HCT116 (cell line): ENCODE measurements around the gene CPED1. TPM values are rescaled to one million over a fixed set of nuclear protein-coding genes. Genes with fewer than 3 reads are reported as not detected.

ENCODE experiments used
- ATAC-seq: fragments of 200-7000 bp; cut with Tn5 transposase; 2 replicates; pipeline ENCODE4 v1.9.1; 2020; ENCODE audit warnings: mild to moderate bottlenecking, moderate library complexity
- BruUV-seq: library from RNA; stranded (reverse); fragments of 400-500 nt; replicated peaks from 2 replicates; lab custom pipeline; 2021; lab: Mats Ljungman, UMichigan
- CTCF ChIA-PET: fragments of 300-600 bp; sonication (Branson Sonifier 250); formaldehyde crosslinking; loops from one replicate; lab custom pipeline; 2021; ENCODE audit warnings: antibody characterized with exemption; lab: Charles Lee
- POLR2A ChIA-PET: fragments of 300-600, 350-600 bp; sonication (Branson Sonifier 250); formaldehyde crosslinking; loops from one replicate; lab custom pipeline; 2021; ENCODE audit warnings: antibody characterized with exemption; lab: Charles Lee
- RAD21 ChIA-PET, 2 experiments: fragments of 300-600 bp; sonication (Branson Sonifier 250); formaldehyde crosslinking; loops; one replicate each; lab custom pipeline; 2023; ENCODE audit warnings: low total read pairs in 2 of 2; ENCODE audit not compliant: uncharacterized antibody in 2 of 2, unreplicated experiment in 2 of 2, low non-redundant PET in 1 of 2; lab: Charles Lee
- DNase-seq: peaks from one replicate; pipeline ENCODE4 v3.0.0-alpha.2; 2010; ENCODE audit warnings: low read depth, low spot score
- H2AFZ ChIP-seq: fragments of 200-600 bp; shearing (Covaris generic), sonication (generic); 2 replicates; pipeline ENCODE4 v1.6.1; 2017; ENCODE audit warnings: low read depth, mixed run types, mixed read lengths, antibody characterized with exemption, low read length; ENCODE audit not compliant: poor library complexity, severe bottlenecking
- H3K27ac ChIP-seq: 2 replicates; pipeline ENCODE4 v1.5.1; 2012; ENCODE audit warnings: low read depth, low read length
- H3K27me3 ChIP-seq: fragments of 200-600 bp; sonication (generic); 2 replicates; pipeline ENCODE4 v1.6.1; 2016; ENCODE audit warnings: mixed run types, low read length, mixed read lengths; ENCODE audit not compliant: insufficient read depth
- H3K36me3 ChIP-seq, 2 experiments: fragments of 200-500 bp in 1 of 2; fragments of 200-600 bp in 1 of 2; sonication (Bioruptor generic) in 1 of 2; sonication (generic) in 1 of 2; 2 replicates each; pipeline versions ENCODE4 v1.5.1 to v1.6.1; 2014 to 2016; ENCODE audit warnings: low read length in 2 of 2, inconsistent platforms in 1 of 2, mixed read lengths in 1 of 2, mixed run types in 1 of 2; ENCODE audit not compliant: insufficient read depth in 2 of 2, control insufficient read depth in 1 of 2
- H3K4me1 ChIP-seq, 2 experiments: fragments of 200-600 bp in 1 of 2; sonication (generic) in 1 of 2; 2 replicates each; pipeline versions ENCODE4 v1.5.1 to v1.6.1; 2012 to 2017; ENCODE audit warnings: low read length in 2 of 2, inconsistent platforms in 1 of 2, mild to moderate bottlenecking in 1 of 2, mixed read lengths in 1 of 2, mixed run types in 1 of 2, moderate library complexity in 1 of 2; ENCODE audit not compliant: insufficient read depth in 2 of 2, control insufficient read depth in 1 of 2
- H3K4me2 ChIP-seq: fragments of 200-600 bp; sonication (generic); 2 replicates; pipeline ENCODE4 v1.6.1; 2017; ENCODE audit warnings: mixed run types, low read length, mixed read lengths
- H3K4me3 ChIP-seq, 2 experiments: fragments of 200-600 bp in 1 of 2; sonication (generic) in 1 of 2; replicated peaks in 1 of 2; 2 replicates each; pipeline ENCODE4 v1.5.1; 2011 to 2016; ENCODE audit warnings: low read length in 2 of 2, control low read depth in 1 of 2, low read depth in 1 of 2, mild to moderate bottlenecking in 1 of 2, mixed read lengths in 1 of 2, mixed run types in 1 of 2
- H3K79me2 ChIP-seq: fragments of 200-600 bp; sonication (generic); 2 replicates; pipeline ENCODE4 v1.6.1; 2017; ENCODE audit warnings: mild to moderate bottlenecking, mixed run types, low read length, moderate library complexity, mixed read lengths; ENCODE audit not compliant: insufficient read depth
- H3K9ac ChIP-seq: fragments of 200-600 bp; sonication (generic); 2 replicates; pipeline ENCODE4 v1.6.1; 2016; ENCODE audit warnings: low read length, mixed read lengths
- H3K9me2 ChIP-seq: fragments of 200-600 bp; sonication (generic), shearing (Covaris generic); 2 replicates; pipeline ENCODE4 v1.6.1; 2017; ENCODE audit warnings: mixed run types, mild to moderate bottlenecking, moderate library complexity; ENCODE audit not compliant: insufficient read depth
- H3K9me3 ChIP-seq, 2 experiments: fragments of 200-500 bp in 1 of 2; fragments of 200-600 bp in 1 of 2; sonication (Bioruptor generic) in 1 of 2; sonication (generic) in 1 of 2; 2 replicates each; pipeline ENCODE4 v1.6.1; 2014 to 2017; ENCODE audit warnings: low read length in 2 of 2, mixed read lengths in 2 of 2, inconsistent platforms in 1 of 2, low read depth in 1 of 2, mild to moderate bottlenecking in 1 of 2, mixed run types in 1 of 2, moderate library complexity in 1 of 2; ENCODE audit not compliant: control insufficient read depth in 1 of 2, insufficient read depth in 1 of 2
- H4K20me1 ChIP-seq: fragments of 200-600 bp; sonication (generic), shearing (Covaris generic); 2 replicates; pipeline ENCODE4 v1.6.1; 2017; ENCODE audit warnings: mixed run types, mild to moderate bottlenecking, moderate library complexity; ENCODE audit not compliant: insufficient read depth
- CEBPB ChIP-seq: IDR thresholded peaks from 2 replicates; pipeline ENCODE4 v1.6.1; 2012; ENCODE audit warnings: low read depth
- POLR2AphosphoS5 ChIP-seq: IDR thresholded peaks from 2 replicates; pipeline ENCODE4 v1.6.1; 2011; ENCODE audit warnings: mild to moderate bottlenecking, low read depth, low read length, moderate library complexity
- REST ChIP-seq: IDR thresholded peaks from 2 replicates; pipeline ENCODE4 v1.6.1; 2012; ENCODE audit warnings: low read depth
- SIN3A ChIP-seq: IDR thresholded peaks from 2 replicates; pipeline ENCODE4 v1.6.1; 2012; ENCODE audit warnings: low read depth
- SRF ChIP-seq: IDR thresholded peaks from 2 replicates; pipeline ENCODE4 v1.6.1; 2012; ENCODE audit warnings: low read depth
- TCF7L2 ChIP-seq: IDR thresholded peaks from 2 replicates; pipeline ENCODE4 v1.7.0; 2011; ENCODE audit warnings: borderline replicate concordance, inconsistent platforms; ENCODE audit not compliant: insufficient read depth, insufficient read length; ENCODE audit errors: extremely low read depth
- ZBTB33 ChIP-seq: IDR thresholded peaks from 2 replicates; pipeline ENCODE4 v1.6.1; 2011; ENCODE audit warnings: mild to moderate bottlenecking, low read length, moderate library complexity; ENCODE audit not compliant: insufficient replicate concordance; ENCODE audit errors: extremely low read depth
- intact Hi-C: fragments of 100-400 bp; cut with micrococcal nuclease; formaldehyde crosslinking; loops from 2 replicates; pipeline ENCODE4 v1.10.0; 2022
- total RNA-seq: library from RNA; stranded (reverse); gene quantifications from one replicate; pipeline ENCODE4 v1.2.1, GENCODE V29; 2021; ENCODE audit not compliant: unreplicated experiment

Gene CPED1
- total RNA-seq, 1 experiment from 2014 or later: 1.2 TPM

DNA sequence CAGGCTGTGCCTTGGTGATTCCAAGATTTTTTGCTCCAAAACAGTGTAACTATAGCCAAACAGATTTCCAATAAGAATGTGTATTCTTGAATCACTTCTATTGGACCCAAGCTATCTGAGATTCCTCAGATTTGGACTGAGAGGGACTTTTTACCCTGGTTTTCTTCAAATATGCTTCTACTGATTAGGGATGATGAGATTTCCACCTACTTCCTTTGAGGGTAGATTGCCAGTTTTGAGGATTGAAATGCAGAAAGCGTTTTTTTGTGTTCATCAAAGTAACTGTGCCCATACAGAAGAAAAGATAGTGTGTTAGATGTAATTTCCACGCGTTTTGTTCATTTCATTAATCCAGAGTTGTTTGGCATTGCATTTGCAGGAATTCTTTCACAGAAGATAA, 144.9 kb downstream of the CPED1 start:
- Histone ChIP-seq H3K4me1 (peaks cover 0 to 7% of the 10 kb centered on the region in 2 experiments; a peak in 1 of 4 replicates), H3K9ac (no peak overlapping the region), H3K27ac (no peak overlapping the region), H3K27me3 (no peaks in the 10 kb centered on the region), H2AFZ (no peak overlapping the region), H3K4me3 (no peak overlapping the region), H3K9me3 (no peaks in the 10 kb centered on the region), H3K4me2 (no peak overlapping the region), H3K9me2 (no peaks in the 10 kb centered on the region), H3K36me3 (no peaks in the 10 kb centered on the region), H4K20me1 (no peaks in the 10 kb centered on the region), H3K79me2 (no peaks in the 10 kb centered on the region)
- intact Hi-C loops: no loop called here
- ATAC-seq (no peak), DNase-seq (no peak)
- TF ChIP-seq CEBPB (no peak), REST (no peak), TCF7L2 (no peak), ZBTB33 (no peak), SRF (no peak), POLR2AphosphoS5 (no peak), SIN3A (no peak)
- ChIA-PET CTCF (no interaction called here), POLR2A (no interaction called here), RAD21 (no interaction called here)
- BruUV-seq: no TSS peak
